SU-DHL-6 (cell line): Measurements from ENCODE around the gene MYO7B.

Experiments
- EZH2phosphoT487 ChIP-seq: fragments of 200-600 bp; sonication (generic), shearing (Covaris generic); conservative IDR thresholded peaks from 2 replicates; pipeline ENCODE4 v1.6.1; 2018; ENCODE audit warnings: mild to moderate bottlenecking, antibody characterized with exemption, low read length, moderate library complexity, mixed read lengths
- TF ChIP-seq, protein P1 (sequence below): fragments of 200-600 bp; sonication (generic); IDR thresholded peaks from one replicate; pipeline ENCODE4 v1.5.1; 2017; ENCODE audit warnings: antibody characterized with exemption, mild to moderate bottlenecking, low read length, moderate library complexity; ENCODE audit not compliant: insufficient read depth, poor library complexity, severe bottlenecking

DNA sequence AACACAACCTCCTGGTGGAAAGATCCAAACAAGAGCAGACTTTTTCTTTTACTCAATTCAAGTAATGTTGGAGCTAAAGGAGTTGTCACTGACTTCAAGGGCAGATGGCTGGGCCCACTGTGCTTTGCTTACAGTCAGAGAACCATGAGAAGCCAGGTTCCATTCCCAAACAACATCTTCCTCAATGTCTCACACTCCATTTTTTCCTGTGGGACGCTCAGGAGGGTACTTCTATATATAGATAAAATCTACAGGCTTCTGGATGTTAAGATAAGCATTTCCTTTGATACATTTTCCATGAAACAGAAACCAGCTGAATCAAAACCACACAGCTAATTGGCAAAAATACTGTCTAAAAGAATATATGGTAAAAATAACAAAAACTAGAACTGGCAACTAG, 23.6 kb upstream of the MYO7B start:
- TF ChIP-seq, protein P1, sequence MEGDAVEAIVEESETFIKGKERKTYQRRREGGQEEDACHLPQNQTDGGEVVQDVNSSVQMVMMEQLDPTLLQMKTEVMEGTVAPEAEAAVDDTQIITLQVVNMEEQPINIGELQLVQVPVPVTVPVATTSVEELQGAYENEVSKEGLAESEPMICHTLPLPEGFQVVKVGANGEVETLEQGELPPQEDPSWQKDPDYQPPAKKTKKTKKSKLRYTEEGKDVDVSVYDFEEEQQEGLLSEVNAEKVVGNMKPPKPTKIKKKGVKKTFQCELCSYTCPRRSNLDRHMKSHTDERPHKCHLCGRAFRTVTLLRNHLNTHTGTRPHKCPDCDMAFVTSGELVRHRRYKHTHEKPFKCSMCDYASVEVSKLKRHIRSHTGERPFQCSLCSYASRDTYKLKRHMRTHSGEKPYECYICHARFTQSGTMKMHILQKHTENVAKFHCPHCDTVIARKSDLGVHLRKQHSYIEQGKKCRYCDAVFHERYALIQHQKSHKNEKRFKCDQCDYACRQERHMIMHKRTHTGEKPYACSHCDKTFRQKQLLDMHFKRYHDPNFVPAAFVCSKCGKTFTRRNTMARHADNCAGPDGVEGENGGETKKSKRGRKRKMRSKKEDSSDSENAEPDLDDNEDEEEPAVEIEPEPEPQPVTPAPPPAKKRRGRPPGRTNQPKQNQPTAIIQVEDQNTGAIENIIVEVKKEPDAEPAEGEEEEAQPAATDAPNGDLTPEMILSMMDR = no peak
- no peak for TF ChIP-seq EZH2phosphoT487
